H9 (cell line): ENCODE results near the gene LONRF3. TPM values are rescaled to one million over a fixed set of nuclear protein-coding genes. Genes with fewer than 3 reads are reported as not detected.

Experiments used
- DNase-seq: peaks from one replicate; pipeline ENCODE4 v3.0.0-alpha.2; 2017
- H2AFZ ChIP-seq: one replicate; pipeline ENCODE4 v1.6.1; 2013; ENCODE audit warnings: mild to moderate bottlenecking, low read length, control low read depth, moderate library complexity
- H2AK5ac ChIP-seq: 2 replicates; pipeline ENCODE4 v1.6.1; 2013; ENCODE audit warnings: low read length, control low read depth, mixed read lengths; ENCODE audit not compliant: insufficient read length
- H2BK120ac ChIP-seq: one replicate; pipeline ENCODE4 v1.6.1; 2013; ENCODE audit warnings: low read depth, mild to moderate bottlenecking, low read length, control low read depth, inconsistent platforms; ENCODE audit not compliant: poor library complexity, severe bottlenecking
- H2BK12ac ChIP-seq: 2 replicates; pipeline ENCODE4 v1.6.1; 2013; ENCODE audit warnings: low read length, control low read depth, mixed read lengths, low read depth; ENCODE audit not compliant: insufficient read length
- H2BK15ac ChIP-seq: 2 replicates; pipeline ENCODE4 v1.6.1; 2013; ENCODE audit warnings: low read depth, low read length, control low read depth
- H2BK20ac ChIP-seq: one replicate; pipeline ENCODE4 v1.6.1; 2013; ENCODE audit warnings: low read depth, mild to moderate bottlenecking, low read length, control low read depth, inconsistent platforms; ENCODE audit not compliant: poor library complexity, severe bottlenecking
- H2BK5ac ChIP-seq: 2 replicates; pipeline ENCODE4 v1.6.1; 2013; ENCODE audit warnings: low read length, control low read depth, mixed read lengths; ENCODE audit not compliant: insufficient read length
- H3K14ac ChIP-seq: 2 replicates; pipeline ENCODE4 v1.6.1; 2013; ENCODE audit warnings: low read length, control low read depth; ENCODE audit not compliant: insufficient read depth
- H3K18ac ChIP-seq: 2 replicates; pipeline ENCODE4 v1.6.1; 2013; ENCODE audit warnings: low read depth, mild to moderate bottlenecking, mixed read lengths, low read length, control low read depth; ENCODE audit not compliant: insufficient read length
- H3K23ac ChIP-seq: 2 replicates; pipeline ENCODE4 v1.6.1; 2013; ENCODE audit warnings: low read length, control low read depth, mixed read lengths, low read depth; ENCODE audit not compliant: insufficient read length
- H3K23me2 ChIP-seq: 2 replicates; pipeline ENCODE4 v1.6.1; 2013; ENCODE audit warnings: low read depth, mild to moderate bottlenecking, mixed read lengths, low read length, control low read depth; ENCODE audit not compliant: insufficient read length, poor library complexity, severe bottlenecking
- H3K27ac ChIP-seq: 2 replicates; pipeline ENCODE4 v1.5.1; 2013; ENCODE audit warnings: low read length, control low read depth, mixed read lengths, low read depth; ENCODE audit not compliant: insufficient read length
- H3K27me3 ChIP-seq: 2 replicates; pipeline ENCODE4 v1.6.1; 2013; ENCODE audit warnings: low read length, control low read depth, inconsistent platforms; ENCODE audit not compliant: insufficient read depth
- H3K4ac ChIP-seq: 2 replicates; pipeline ENCODE4 v1.6.1; 2013; ENCODE audit warnings: low read depth, mild to moderate bottlenecking, control low read depth, inconsistent platforms, low read length, moderate library complexity
- H3K4me1 ChIP-seq: 2 replicates; pipeline ENCODE4 v1.6.1; 2013; ENCODE audit warnings: low read length, control low read depth, inconsistent platforms; ENCODE audit not compliant: insufficient read depth
- H3K4me2 ChIP-seq: 2 replicates; pipeline ENCODE4 v1.6.1; 2013; ENCODE audit warnings: low read length, control low read depth, mixed read lengths; ENCODE audit not compliant: insufficient read length, insufficient read depth
- H3K56ac ChIP-seq: 2 replicates; pipeline ENCODE4 v1.6.1; 2013; ENCODE audit warnings: low read depth, mild to moderate bottlenecking, mixed read lengths, low read length, control low read depth; ENCODE audit not compliant: insufficient read length
- H3K79me1 ChIP-seq: 2 replicates; pipeline ENCODE4 v1.6.1; 2013; ENCODE audit warnings: low read depth, mild to moderate bottlenecking, moderate library complexity, low read length, control low read depth, inconsistent platforms; ENCODE audit not compliant: insufficient read depth, poor library complexity, severe bottlenecking
- H3K79me2 ChIP-seq: 2 replicates; pipeline ENCODE4 v1.6.1; 2013; ENCODE audit warnings: low read length, control low read depth, inconsistent platforms; ENCODE audit not compliant: insufficient read depth
- H3K9ac ChIP-seq: 2 replicates; pipeline ENCODE4 v1.6.1; 2013; ENCODE audit warnings: low read length, control low read depth, mixed read lengths; ENCODE audit not compliant: insufficient read length; ENCODE audit errors: extremely low read depth
- H3K9me3 ChIP-seq: one replicate; pipeline ENCODE4 v1.6.1; 2013; ENCODE audit warnings: low read depth, low read length, inconsistent platforms; ENCODE audit not compliant: control insufficient read depth
- H3T11ph ChIP-seq: one replicate; pipeline ENCODE4 v1.6.1; 2013; ENCODE audit warnings: mild to moderate bottlenecking, low read length, control low read depth, inconsistent platforms
- H4K20me1 ChIP-seq: one replicate; pipeline ENCODE4 v1.6.1; 2013; ENCODE audit not compliant: control insufficient read depth, insufficient read length, insufficient read depth
- H4K5ac ChIP-seq: 2 replicates; pipeline ENCODE4 v1.6.1; 2013; ENCODE audit warnings: low read depth, mild to moderate bottlenecking, mixed read lengths, low read length, control low read depth; ENCODE audit not compliant: insufficient read length
- H4K8ac ChIP-seq: replicated peaks from 2 replicates; pipeline ENCODE4 v1.6.1; 2013; ENCODE audit warnings: low read length, control low read depth, mixed read lengths, low read depth; ENCODE audit not compliant: insufficient read length
- H4K91ac ChIP-seq: 2 replicates; pipeline ENCODE4 v1.6.1; 2013; ENCODE audit warnings: low read depth, mild to moderate bottlenecking, moderate library complexity, mixed read lengths, low read length, control low read depth; ENCODE audit not compliant: insufficient read length
- H3K27ac Mint-ChIP-seq, 3 experiments: 2 replicates in 2 of 3; 3 replicates in 1 of 3; pipeline ENCODE4 v1.8.0; 2020 to 2021; ENCODE audit warnings: mixed read lengths in 3 of 3, mild to moderate bottlenecking in 1 of 3, moderate library complexity in 1 of 3
- H3K27me3 Mint-ChIP-seq: 2 replicates; pipeline ENCODE4 v1.8.0; 2021; ENCODE audit warnings: low read depth, mild to moderate bottlenecking, moderate library complexity, mixed read lengths
- H3K36me3 Mint-ChIP-seq, 3 experiments: 2 replicates in 2 of 3; 3 replicates in 1 of 3; pipeline ENCODE4 v1.8.0; 2020 to 2021; ENCODE audit warnings: low read depth in 3 of 3, mixed read lengths in 3 of 3; ENCODE audit not compliant: insufficient read depth in 1 of 3
- H3K4me1 Mint-ChIP-seq, 2 experiments: 2 replicates each; pipeline ENCODE4 v1.8.0; 2020; ENCODE audit warnings: mixed read lengths in 2 of 2
- H3K4me3 Mint-ChIP-seq, 2 experiments: 2 replicates in 1 of 2; 3 replicates in 1 of 2; pipeline ENCODE4 v1.8.0; 2020 to 2021; ENCODE audit warnings: mild to moderate bottlenecking in 2 of 2, mixed read lengths in 2 of 2, moderate library complexity in 1 of 2
- H3K9me3 Mint-ChIP-seq, 2 experiments: 2 replicates in 1 of 2; 3 replicates in 1 of 2; pipeline ENCODE4 v1.8.0; 2020; ENCODE audit warnings: mild to moderate bottlenecking in 2 of 2, mixed read lengths in 2 of 2, moderate library complexity in 1 of 2
- CTCF ChIP-seq: fragments of 200-600 bp; sonication (generic); conservative IDR thresholded peaks from 3 replicates; pipeline ENCODE4 v1.8.0; 2021; ENCODE audit warnings: antibody characterized with exemption, mild to moderate bottlenecking
- WGBS: extraction: QIAGEN DNeasy Blood & Tissue Kit; methylation state at CpG from one replicate; pipeline ENCODE4 v1.1.7; 2013; ENCODE audit warnings: missing lambda C conversion rate, low lambda C conversion rate, mixed read lengths; ENCODE audit not compliant: insufficient read length; ENCODE audit errors: extremely low coverage; 5-methylcytosine and 5-hydroxymethylcytosine counted together
- total RNA-seq: library from RNA; stranded (reverse); gene quantifications from 2 replicates; pipeline ENCODE4 v1.2.1, GENCODE V29; 2021

LONRF3 gene
- total RNA-seq, 1 experiment from 2014 or later, result 0.33 TPM

GRCh38 chrX:118980761-118981160, 6.3 kb downstream of the LONRF3 start:
- peaks cover 100% of the 10 kb centered on the region for H3K27me3 Mint-ChIP-seq
- no CpG with 5 or more reads among the region's 1 CpG for WGBS
- no peak overlapping the region for H2AFZ ChIP-seq
- no peaks in the 10 kb centered on the region for H3K79me1 ChIP-seq
- no peak overlapping the region for H4K8ac ChIP-seq
- peaks cover 1 to 2% of the 10 kb centered on the region in 2 experiments; a peak in 3 of 4 replicates for H3K4me1 Mint-ChIP-seq
- H2BK5ac ChIP-seq, result no peak overlapping the region
- no peak overlapping the region for H3T11ph ChIP-seq
- H3K27ac ChIP-seq, result no peak overlapping the region
- H3K23me2 ChIP-seq, result no peaks in the 10 kb centered on the region
- no peak overlapping the region for H2BK120ac ChIP-seq
- no peaks in the 10 kb centered on the region for H4K20me1 ChIP-seq
- H3K36me3 Mint-ChIP-seq, result peaks cover 1 to 3% (median 2%) of the 10 kb centered on the region in 3 experiments; a peak in 3 of 7 replicates
- H2BK12ac ChIP-seq, result no peak overlapping the region
- no peak overlapping the region for H3K56ac ChIP-seq
- no peak for DNase-seq
- peaks cover 67 to 70% of the 10 kb centered on the region in 2 experiments for H3K9me3 Mint-ChIP-seq
- no peak overlapping the region for H2BK20ac ChIP-seq
- no peak overlapping the region for H3K27ac Mint-ChIP-seq
- no peak overlapping the region for H3K23ac ChIP-seq
- no peaks in the 10 kb centered on the region for H3K79me2 ChIP-seq
- H3K14ac ChIP-seq, result no peak overlapping the region
- H3K9ac ChIP-seq, result no peak overlapping the region
- no peak overlapping the region for H4K5ac ChIP-seq
- no peak overlapping the region for H3K4me2 ChIP-seq
- H3K27me3 ChIP-seq, result peaks cover 30% of the 10 kb centered on the region
- H2BK15ac ChIP-seq, result no peak overlapping the region
- H3K4ac ChIP-seq, result no peak overlapping the region
- H3K18ac ChIP-seq, result no peak overlapping the region
- H3K9me3 ChIP-seq, result peaks cover 33% of the 10 kb centered on the region
- no peak overlapping the region for H3K4me3 Mint-ChIP-seq
- no peak overlapping the region for H2AK5ac ChIP-seq
- no peak for TF ChIP-seq CTCF
- H3K4me1 ChIP-seq, result no peaks in the 10 kb centered on the region
- H4K91ac ChIP-seq, result no peak overlapping the region
